CD4-positive, alpha-beta T cell (primary cell): ENCODE results near the gene TRPC4AP. TPM values are rescaled to one million over a fixed set of nuclear protein-coding genes. Genes with fewer than 3 reads are reported as not detected.

Experiments
- ATAC-seq: fragments of 200-7000 bp; cut with Tn5 transposase; one replicate; pipeline ENCODE4 v1.10.0; 2022; ENCODE audit warnings: mild to moderate bottlenecking; ENCODE audit not compliant: poor library complexity
- CTCF ChIA-PET: fragments of 350-600 bp; sonication (Branson Sonifier 250); formaldehyde crosslinking; loops from one replicate; lab custom pipeline; 2021; ENCODE audit warnings: antibody characterized with exemption, inconsistent platforms; lab: Charles Lee
- POLR2A ChIA-PET: fragments of 350-600 bp; sonication (Branson Sonifier 250); formaldehyde crosslinking; loops from one replicate; lab custom pipeline; 2021; ENCODE audit warnings: antibody characterized with exemption, inconsistent platforms; lab: Charles Lee
- DNase-seq, 14 experiments: peaks; one replicate each; pipeline ENCODE4 v3.0.0-alpha.2; 2013 to 2020; ENCODE audit warnings: mixed read lengths in 2 of 14
- H3K27ac ChIP-seq, 2 donors: one replicate each; pipeline versions ENCODE4 v1.5.1 to v1.7.0; 2013; ENCODE audit warnings: low read length in 2 of 2, low read depth in 1 of 2, mild to moderate bottlenecking in 1 of 2
- H3K27me3 ChIP-seq, 2 experiments: 1 replicate in 1 of 2; 2 replicates in 1 of 2; pipeline versions ENCODE4 v1.6.1 to v1.7.0; 2013; ENCODE audit warnings: low read length in 2 of 2, control low read depth in 1 of 2, mild to moderate bottlenecking in 1 of 2, moderate library complexity in 1 of 2; ENCODE audit not compliant: insufficient read depth in 2 of 2, control insufficient read depth in 1 of 2
- H3K36me3 ChIP-seq: one replicate; pipeline ENCODE4 v1.6.1; 2013; ENCODE audit warnings: low read length, control low read depth; ENCODE audit not compliant: insufficient read depth
- H3K4me1 ChIP-seq: one replicate; pipeline ENCODE4 v1.6.1; 2013; ENCODE audit warnings: low read length, control low read depth; ENCODE audit not compliant: insufficient read depth
- H3K4me3 ChIP-seq: one replicate; pipeline ENCODE4 v1.5.1; 2013; ENCODE audit warnings: mild to moderate bottlenecking, low read length, moderate library complexity
- H3K9me3 ChIP-seq, 2 experiments: 1 replicate in 1 of 2; 2 replicates in 1 of 2; pipeline versions ENCODE4 v1.6.1 to v1.7.0; 2013; ENCODE audit warnings: low read length in 2 of 2, mild to moderate bottlenecking in 2 of 2, control low read depth in 1 of 2, moderate library complexity in 1 of 2; ENCODE audit not compliant: control insufficient read depth in 1 of 2, insufficient read depth in 1 of 2
- H3K27ac Mint-ChIP-seq: one replicate; pipeline ENCODE4 v1.8.0; 2020; ENCODE audit warnings: mixed read lengths
- H3K27me3 Mint-ChIP-seq: one replicate; pipeline ENCODE4 v1.8.0; 2021; ENCODE audit warnings: mixed read lengths
- H3K36me3 Mint-ChIP-seq: one replicate; pipeline ENCODE4 v1.8.0; 2021; ENCODE audit warnings: low read depth, mixed read lengths
- H3K4me1 Mint-ChIP-seq: one replicate; pipeline ENCODE4 v1.8.0; 2021; ENCODE audit warnings: low read depth, mixed read lengths
- H3K4me3 Mint-ChIP-seq: one replicate; pipeline ENCODE4 v1.8.0; 2020; ENCODE audit warnings: mild to moderate bottlenecking, mixed read lengths
- H3K9me3 Mint-ChIP-seq: one replicate; pipeline ENCODE4 v1.8.0; 2020; ENCODE audit warnings: mixed read lengths
- CTCF ChIP-seq: fragments of 200-600 bp; IDR thresholded peaks from one replicate; pipeline ENCODE4 v1.8.0; 2022; ENCODE audit warnings: antibody characterized with exemption, mild to moderate bottlenecking
- intact Hi-C, 2 experiments: fragments of 100-400 bp; cut with DNase I in 1 of 2; cut with micrococcal nuclease in 1 of 2; formaldehyde crosslinking; loops; one replicate each; pipeline versions ENCODE4 v1.15.1 to v1.9.0; 2023 to 2025; cut with DNase I, micrococcal nuclease
- total RNA-seq, 174 experiments: library from RNA in 2 of 174; stranded (reverse) in 2 of 174; gene quantifications; one replicate each; pipeline ENCODE4 v1.2.3 and lab custom pipeline; 2021 to 2026

TRPC4AP gene
- total RNA-seq, 2 experiments from 2014 or later, result 56.3 to 60.6 TPM

DNA sequence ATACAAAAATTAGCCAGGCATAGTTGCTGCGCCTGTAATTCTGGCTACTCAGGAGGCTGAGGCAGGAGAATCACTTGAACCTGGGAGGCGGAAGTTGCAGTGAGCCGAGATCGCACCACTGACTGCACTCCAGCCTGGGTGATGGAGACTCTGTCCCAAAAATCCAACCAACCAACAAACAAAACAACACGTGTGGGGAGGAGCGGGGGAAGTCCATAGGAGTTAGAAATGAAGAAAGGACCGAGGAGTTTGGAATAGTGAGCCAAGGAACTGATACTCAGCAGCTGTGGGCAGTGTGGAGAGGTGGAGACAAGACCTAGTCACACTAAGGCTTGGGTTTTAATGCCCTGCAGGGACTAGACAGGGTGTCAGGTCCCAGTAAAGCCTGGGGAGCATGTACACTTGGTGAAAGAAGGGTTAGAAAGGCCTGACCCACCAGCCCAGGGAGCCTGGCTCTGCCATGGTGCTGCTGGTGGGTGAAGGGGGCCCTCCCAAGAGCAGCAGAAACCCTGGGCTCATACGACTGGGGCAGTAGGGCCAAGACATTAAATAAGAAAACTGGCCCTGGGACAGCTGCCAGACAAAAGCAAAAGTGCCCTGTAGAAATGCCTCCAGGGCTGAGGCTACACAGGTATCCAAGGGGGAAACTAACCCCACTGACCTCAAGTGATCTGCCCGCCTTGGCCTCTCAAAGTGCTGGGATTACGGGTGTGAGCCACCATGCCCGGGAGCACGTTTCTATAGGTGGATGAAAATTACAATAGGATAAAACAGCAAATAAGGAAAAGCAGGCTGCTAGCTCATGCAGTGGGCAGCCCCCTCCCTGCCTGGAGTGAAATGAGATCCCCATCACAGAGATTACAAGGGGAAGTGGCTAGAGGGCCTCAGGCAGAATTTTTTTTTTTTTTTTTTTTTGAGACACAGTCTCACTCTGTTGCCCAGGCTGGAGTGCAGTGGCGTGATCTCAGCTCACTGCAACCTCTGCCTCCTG lies 78.9 kb downstream of the TRPC4AP start:
- no peak overlapping the region for H3K4me3 ChIP-seq
- H3K9me3 ChIP-seq, result no peaks in the 10 kb centered on the region
- Mint-ChIP-seq H3K27ac (peak overlapping the region; percentile 39), H3K36me3 (peaks cover 96% of the 10 kb centered on the region), H3K4me3 (no peak overlapping the region), H3K9me3 (no peaks in the 10 kb centered on the region), H3K4me1 (no peaks in the 10 kb centered on the region), H3K27me3 (no peaks in the 10 kb centered on the region)
- H3K27ac ChIP-seq, result no peak overlapping the region
- no peak for DNase-seq
- ChIA-PET CTCF (interaction anchor here (0.5 kb wide), 1 partner anchor 10 kb away, joined by 3 read pairs; no protein-coding TSS in a partner anchor), POLR2A (no interaction called here)
- H3K4me1 ChIP-seq, result no peaks in the 10 kb centered on the region
- no peak for ATAC-seq
- no peak for TF ChIP-seq CTCF
- H3K27me3 ChIP-seq, result no peaks in the 10 kb centered on the region
- intact Hi-C loops, result no loop called here
- H3K36me3 ChIP-seq, result peaks cover 89% of the 10 kb centered on the region

DNA sequence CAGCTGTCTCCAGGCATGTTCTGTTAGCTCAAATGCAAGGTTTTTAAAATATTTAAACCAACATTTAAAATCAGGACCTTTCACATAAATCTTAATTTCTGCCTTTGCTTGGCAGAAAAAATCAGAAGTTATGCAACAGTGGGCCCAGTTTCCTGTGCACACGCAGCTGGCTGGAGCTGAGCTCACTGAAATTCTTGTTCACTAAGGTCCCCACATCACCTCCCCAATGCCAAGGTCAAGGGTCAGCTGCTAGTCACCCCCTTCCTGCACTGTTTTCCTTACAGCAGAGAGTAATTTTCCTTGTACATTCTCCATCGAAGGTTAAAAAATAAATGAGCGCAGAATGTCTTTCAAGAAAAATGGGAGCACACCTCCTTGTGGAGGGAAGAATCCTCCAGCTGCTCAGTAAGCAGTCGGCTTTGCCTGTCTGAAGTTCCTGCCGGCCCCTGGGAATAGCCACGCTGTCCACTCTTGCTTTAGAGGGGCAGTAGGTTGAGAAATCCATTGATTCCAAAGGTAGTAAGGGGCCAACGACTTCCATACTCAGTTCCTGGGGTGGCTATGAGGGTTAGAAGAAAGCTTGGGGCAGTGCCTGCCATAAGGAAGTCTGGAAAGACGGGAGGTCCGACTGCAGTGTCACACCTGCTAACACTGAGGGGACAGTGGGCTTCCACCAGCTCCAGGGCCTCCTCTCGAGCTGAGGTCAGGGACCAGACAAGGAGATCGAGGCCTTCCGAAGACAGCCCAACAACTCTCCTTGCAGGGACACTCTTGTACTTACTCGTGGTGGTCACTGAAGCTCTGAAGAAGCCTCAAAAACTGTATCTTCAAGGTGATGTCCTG lies 80.2 kb downstream of the TRPC4AP start:
- no peaks in the 10 kb centered on the region for H3K9me3 Mint-ChIP-seq
- H3K27ac ChIP-seq, result no peak overlapping the region
- POLR2A ChIA-PET, result no interaction called here

More for the DNA sequence above, 80.2 kb downstream of the TRPC4AP start:
- no peak overlapping the region for H3K4me3 ChIP-seq
- H3K4me1 ChIP-seq, result no peaks in the 10 kb centered on the region
- Mint-ChIP-seq H3K27me3 (no peaks in the 10 kb centered on the region), H3K27ac (no peak overlapping the region), H3K4me3 (no peak overlapping the region), H3K4me1 (no peaks in the 10 kb centered on the region), H3K36me3 (peaks cover 100% of the 10 kb centered on the region)
- TF ChIP-seq CTCF, result no peak
- ATAC-seq (no peak), DNase-seq (no peak)
- peaks cover 93% of the 10 kb centered on the region for H3K36me3 ChIP-seq
- no peaks in the 10 kb centered on the region for H3K27me3 ChIP-seq
- no peaks in the 10 kb centered on the region for H3K9me3 ChIP-seq
- CTCF ChIA-PET, result interaction anchor here (0.6 kb wide), 1 partner anchor 84 kb away, joined by 3 read pairs; no protein-coding TSS in a partner anchor
- intact Hi-C loops, result no loop called here
